Stimulated activated CD8-positive, alpha-beta memory T cell treated with anti-CD3 and anti-CD28 coated beads, Interleukin-2, amount 100 ng/mL, for 1 hour (primary cell): ENCODE results near the gene WDR90.
"Not testable (repeated sequence)": the region's sequence is repeated elsewhere in the genome, so short reads cannot be mapped to it uniquely, and the experiment has no call there.

Experiments used
- DNase-seq, 2 donors: peaks; one replicate each; pipeline ENCODE4 v3.0.0-alpha.2; 2020; ENCODE audit warnings: low read depth in 2 of 2

The WDR90 gene

GRCh38 chr16:708019-708418 lies 58.9 kb downstream of the WDR90 start:
- DNase-seq = no peak

- no peak for DNase-seq
Observed at GRCh38 chr16:708959-709358, 59.8 kb downstream of the WDR90 start.

GRCh38 chr16:709566-710499 lies 60.7 kb downstream of the WDR90 start:
- no peak for DNase-seq

DNA sequence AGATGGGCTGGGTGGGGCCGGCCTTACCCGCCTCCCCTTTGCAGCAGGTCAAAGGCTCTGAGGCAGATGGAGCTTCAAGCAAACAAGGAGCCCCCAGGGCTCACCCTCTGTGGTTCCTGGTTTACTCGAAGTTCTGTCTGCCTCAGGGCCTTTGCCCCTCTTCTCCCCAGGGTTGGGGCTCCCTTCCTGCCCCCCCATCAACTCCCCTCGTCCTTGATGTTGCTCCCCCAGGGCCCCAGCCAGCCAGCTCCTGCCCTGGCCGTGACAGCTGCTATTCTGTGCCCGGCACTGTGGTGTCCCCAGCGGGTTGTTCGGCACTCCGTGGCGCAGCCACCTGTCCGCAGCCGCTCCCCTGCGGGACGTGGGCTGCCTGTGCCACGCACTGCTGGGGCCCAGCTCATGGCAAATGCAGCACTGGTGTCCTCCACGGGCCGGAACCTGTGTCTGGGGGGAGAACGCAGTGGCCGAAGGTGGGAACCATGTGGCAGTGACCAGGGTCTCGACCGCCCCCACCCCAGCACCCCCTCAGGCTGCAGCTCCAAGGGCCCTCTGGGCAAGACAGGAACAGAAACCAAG lies 61.4 kb downstream of the WDR90 start:
- no peak for DNase-seq

DNA sequence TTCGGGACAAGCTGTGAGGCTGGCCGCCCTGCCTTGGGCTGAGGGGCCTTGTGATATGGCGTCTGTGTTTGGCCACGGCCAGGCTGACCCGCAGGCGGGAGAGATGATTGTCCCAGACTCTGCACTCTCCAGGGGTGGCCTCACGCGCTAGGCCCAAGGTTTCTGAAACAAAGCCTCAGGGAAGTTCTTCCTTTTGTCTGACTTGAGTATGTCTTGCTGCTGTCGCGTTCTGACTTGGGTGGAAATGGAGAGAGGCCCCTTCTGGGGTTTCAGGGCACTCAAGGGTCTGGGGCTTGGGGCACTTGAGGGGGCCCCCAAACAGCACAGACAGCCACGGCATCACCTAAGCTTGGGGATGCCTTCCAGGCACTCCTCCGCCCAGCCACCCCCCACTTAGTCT lies 61.9 kb downstream of the WDR90 start:
- DNase-seq = no peak

DNA sequence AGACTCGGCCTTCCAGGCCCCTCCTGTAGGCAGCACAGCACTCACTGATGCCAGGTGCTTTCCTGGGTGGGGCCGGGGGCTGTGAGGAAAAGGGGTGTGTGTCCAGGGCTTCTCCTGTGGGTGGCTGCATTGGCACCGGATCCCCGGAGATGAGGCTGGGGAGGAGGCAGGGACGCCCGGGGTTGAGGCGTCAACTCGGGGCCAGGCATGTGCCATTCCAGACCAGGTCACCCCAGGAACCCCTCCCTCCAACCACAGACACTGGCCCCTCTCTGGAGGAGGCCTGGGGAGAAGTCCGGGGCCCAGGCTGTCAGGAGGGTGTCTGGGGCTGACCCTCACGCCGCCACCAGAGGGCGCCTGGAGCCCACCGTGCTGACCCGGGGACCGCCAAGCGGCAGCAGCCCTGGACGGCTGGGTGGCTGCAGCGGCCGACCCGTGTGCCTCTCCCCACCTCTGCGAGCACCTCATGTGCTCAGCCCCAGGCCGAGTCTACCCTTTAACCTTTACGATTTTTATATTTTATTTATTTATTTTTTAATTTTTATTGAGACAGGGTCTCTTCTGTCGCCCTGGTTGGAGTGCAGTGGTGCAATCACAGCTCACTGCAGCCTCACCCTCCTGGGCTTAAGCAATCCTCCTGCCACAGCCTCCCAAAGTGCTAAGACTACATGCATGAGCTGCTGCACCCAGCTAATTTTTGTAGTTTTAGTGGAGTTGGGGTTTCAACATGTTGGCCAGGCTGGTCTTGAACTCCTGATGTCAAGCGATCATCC lies 62.6 kb downstream of the WDR90 start:
- peak; percentile 60 to 67 for DNase-seq

GRCh38 chr16:712740-713250 lies 63.6 kb downstream of the WDR90 start:
- not testable (repeated sequence) for DNase-seq

GRCh38 chr16:714079-714478 lies 64.9 kb downstream of the WDR90 start:
- no peak for DNase-seq

DNA sequence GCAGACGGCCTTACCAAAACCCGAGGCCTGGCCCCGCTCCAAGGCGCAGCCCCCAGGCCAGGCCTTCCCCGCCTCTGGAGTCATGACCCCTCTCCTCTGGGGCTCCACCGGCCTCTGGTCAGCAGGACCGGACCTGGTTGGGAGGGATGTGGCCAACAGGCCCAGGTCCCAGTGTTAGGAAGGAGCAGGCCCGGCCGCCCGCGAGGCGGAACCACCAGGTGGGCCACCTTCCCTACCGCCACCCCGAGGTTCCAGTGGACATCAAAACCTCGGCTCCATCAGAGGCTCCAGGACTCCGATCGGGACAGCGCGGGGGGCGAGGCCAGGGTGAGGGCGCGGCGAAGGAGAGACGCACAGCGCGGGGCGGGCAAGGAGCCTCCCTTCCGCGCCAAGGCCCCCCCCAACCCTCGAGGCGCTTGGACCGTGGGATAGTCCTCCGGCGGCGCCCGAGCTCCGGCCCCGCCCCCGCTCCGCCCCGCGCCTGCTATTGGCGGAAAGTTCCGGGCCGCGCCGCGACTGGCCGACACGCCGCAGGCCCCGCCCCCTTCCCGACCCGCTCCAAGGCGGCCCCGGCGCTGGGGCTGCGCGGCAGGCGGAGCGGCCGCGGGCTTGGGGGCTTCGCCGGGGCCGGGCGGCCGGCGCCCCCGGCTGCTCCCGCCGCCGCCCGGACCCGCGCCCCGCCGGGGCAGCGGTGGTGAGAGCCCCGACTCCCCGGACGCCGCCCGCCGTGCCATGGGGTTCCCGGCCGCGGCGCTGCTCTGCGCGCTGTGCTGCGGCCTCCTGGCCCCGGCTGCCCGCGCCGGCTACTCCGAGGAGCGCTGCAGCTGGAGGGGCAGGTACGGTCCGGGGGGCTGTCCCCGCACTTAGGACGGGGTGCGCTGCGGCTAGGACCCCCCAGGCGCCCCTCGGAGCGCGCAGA lies 65.7 kb downstream of the WDR90 start, which contains the start of gene METRN:
Gene METRN (plus strand): TSS at position 561 of the 919 bp plus-strand sequence. CDS start 172 bp downstream, at position 733.
- peak; percentile 79 to 81 for DNase-seq

GRCh38 chr16:715477-716199 lies 66.5 kb downstream of the WDR90 start:
- no peak for DNase-seq

DNA sequence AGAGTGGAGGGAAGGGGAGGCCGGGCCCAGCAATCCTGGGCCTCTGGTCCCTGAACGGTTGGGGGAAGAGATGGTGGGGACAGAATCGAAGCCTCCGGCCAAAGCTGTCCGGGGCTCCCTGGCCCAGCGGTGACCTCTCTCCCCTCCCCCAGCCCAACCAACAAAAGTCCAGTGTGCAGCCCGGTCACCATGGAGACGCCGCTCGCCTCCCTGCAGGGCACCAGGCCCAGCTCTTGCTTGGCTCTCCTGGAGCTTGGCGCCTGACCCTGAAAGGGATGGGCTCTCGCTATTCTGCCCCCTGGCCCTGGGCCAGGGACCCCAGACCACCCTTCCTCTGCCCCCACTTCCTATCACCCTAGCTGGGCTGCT lies 67.0 kb downstream of the WDR90 start:
- DNase-seq = no peak

GRCh38 chr16:716768-717325 lies 67.7 kb downstream of the WDR90 start:
- no peak for DNase-seq
